Mononuclear cell (primary cell): ENCODE measurements around the gene ZSCAN32. TPM values are rescaled to one million over a fixed set of nuclear protein-coding genes. Genes with fewer than 3 reads are reported as not detected.

Experiments
- total RNA-seq: library from RNA; depleted of rRNA; stranded (reverse); fragments of >200 nt; gene quantifications from one replicate; pipeline ENCODE4 v1.2.3, GENCODE V29; 2012

The ZSCAN32 gene
- total RNA-seq, 1 donor, result 8.9 TPM

Other genes with a start within 250 kb of the ZSCAN32 start
- not detected for gene OR1F1, start 212.8 kb downstream of the ZSCAN32 start, total RNA-seq
- 4.5 TPM for gene ZNF200, start 165.8 kb downstream of the ZSCAN32 start, total RNA-seq
- gene MEFV, start 144.4 kb downstream of the ZSCAN32 start, total RNA-seq, result 26.7 TPM
- 49.7 TPM for gene ZNF263, start 117.5 kb downstream of the ZSCAN32 start, total RNA-seq
- gene TIGD7, start 95.6 kb downstream of the ZSCAN32 start, total RNA-seq, result 3.7 TPM
- 34.8 TPM for gene ZNF75A, start 95.5 kb downstream of the ZSCAN32 start, total RNA-seq
- not detected for gene OR2C1, start 45.1 kb downstream of the ZSCAN32 start, total RNA-seq
- gene ZNF174, start 211 bp upstream of the ZSCAN32 start, total RNA-seq, result 6.0 TPM
- 5.6 TPM for gene ZNF597, start 42.5 kb upstream of the ZSCAN32 start, total RNA-seq
- 19.4 TPM for gene NAA60, start 42.7 kb upstream of the ZSCAN32 start, total RNA-seq
- not detected for gene C16orf90, start 94.5 kb upstream of the ZSCAN32 start, total RNA-seq
- 5.8 TPM for gene CLUAP1, start 100.0 kb upstream of the ZSCAN32 start, total RNA-seq
- 25.1 TPM for gene NLRC3, start 176.4 kb upstream of the ZSCAN32 start, total RNA-seq
- gene SLX4, start 210.6 kb upstream of the ZSCAN32 start, total RNA-seq, result 2.5 TPM